Endothelial cell of umbilical vein (primary cell): ENCODE measurements around the gene CAT. TPM values are rescaled to one million over a fixed set of nuclear protein-coding genes. Genes with fewer than 3 reads are reported as not detected.
"Not testable (repeated sequence)": the region's sequence is repeated elsewhere in the genome, so short reads cannot be mapped to it uniquely, and the experiment has no call there.

ENCODE experiments used
- BruUV-seq: library from RNA; stranded (reverse); fragments of 400-500 nt; replicated peaks from 2 replicates; lab custom pipeline; 2021; lab: Mats Ljungman, UMichigan
- CTCF ChIA-PET: fragments of 300-600, 350-600 bp; sonication (Branson Sonifier 250); formaldehyde crosslinking; loops from one replicate; lab custom pipeline; 2021; ENCODE audit warnings: antibody characterized with exemption, inconsistent platforms; lab: Charles Lee
- POLR2A ChIA-PET: fragments of 300-600, 350-600 bp; sonication (Branson Sonifier 250); formaldehyde crosslinking; loops from one replicate; lab custom pipeline; 2021; ENCODE audit warnings: antibody characterized with exemption, inconsistent platforms; lab: Charles Lee
- DNase-seq: peaks from one replicate; pipeline ENCODE4 v3.0.0-alpha.2; 2011; ENCODE audit warnings: low read depth, low spot score
- FAIRE-seq: peaks from 2 replicates; lab custom pipeline; 2011; peaks lifted over from hg19 to GRCh38; lab: Jason Lieb, UNC
- H2AFZ ChIP-seq: 2 replicates; pipeline ENCODE4 v1.6.0; 2012; ENCODE audit warnings: low read depth, low read length, control low read depth, inconsistent platforms
- H3K27ac ChIP-seq: 2 replicates; pipeline ENCODE4 v1.5.1; 2011; ENCODE audit warnings: low read depth, mild to moderate bottlenecking, control low read depth, low read length, moderate library complexity; ENCODE audit not compliant: insufficient read depth
- H3K27me3 ChIP-seq, 2 experiments: 2 replicates each; pipeline versions ENCODE4 v1.6.0 to v1.6.1; 2011; ENCODE audit warnings: low read length in 2 of 2, mixed read lengths in 1 of 2; ENCODE audit not compliant: control insufficient read depth in 2 of 2, insufficient read depth in 2 of 2
- H3K36me3 ChIP-seq, 2 experiments: 2 replicates in 1 of 2; 3 replicates in 1 of 2; pipeline ENCODE4 v1.5.1; 2011; ENCODE audit warnings: low read length in 2 of 2, mild to moderate bottlenecking in 1 of 2, moderate library complexity in 1 of 2; ENCODE audit not compliant: control insufficient read depth in 2 of 2, insufficient read depth in 2 of 2; ENCODE audit errors: extremely low read depth in 1 of 2
- H3K4me1 ChIP-seq: 3 replicates; pipeline ENCODE4 v1.5.1; 2011; ENCODE audit warnings: mild to moderate bottlenecking, low read length; ENCODE audit not compliant: control insufficient read depth, insufficient read depth; ENCODE audit errors: extremely low read depth
- H3K4me2 ChIP-seq: 2 replicates; pipeline ENCODE4 v1.6.1; 2011; ENCODE audit warnings: low read length, control low read depth, mixed read lengths; ENCODE audit not compliant: insufficient read depth
- H3K4me3 ChIP-seq, 3 experiments: fragments of 200-600 bp in 1 of 3; sonication (generic), shearing (Covaris generic) in 1 of 3; replicated peaks in 1 of 3; 2 replicates each; pipeline ENCODE4 v1.5.1; 2011 to 2016; ENCODE audit warnings: control low read depth in 3 of 3, low read length in 3 of 3, mild to moderate bottlenecking in 2 of 3, inconsistent platforms in 1 of 3, low read depth in 1 of 3, moderate library complexity in 1 of 3; ENCODE audit not compliant: insufficient read depth in 1 of 3
- H3K79me2 ChIP-seq: 2 replicates; pipeline ENCODE4 v1.6.0; 2012; ENCODE audit warnings: low read length, inconsistent platforms; ENCODE audit not compliant: control insufficient read depth, insufficient read depth
- H3K9ac ChIP-seq: replicated peaks from 2 replicates; pipeline ENCODE3; 2011; ENCODE audit warnings: low read length, control low read depth; ENCODE audit not compliant: insufficient read depth; ENCODE audit errors: extremely low read depth
- H3K9me1 ChIP-seq: replicated peaks from 3 replicates; pipeline ENCODE4 v1.6.0; 2011; ENCODE audit warnings: mild to moderate bottlenecking, low read length; ENCODE audit not compliant: control insufficient read depth, insufficient read depth; ENCODE audit errors: extremely low read depth
- H3K9me3 ChIP-seq: replicated peaks from 2 replicates; pipeline ENCODE4 v1.5.1; 2012; ENCODE audit warnings: low read length, inconsistent platforms; ENCODE audit not compliant: control insufficient read depth, insufficient read depth
- H4K20me1 ChIP-seq: replicated peaks from 2 replicates; pipeline ENCODE3; 2011; ENCODE audit warnings: mild to moderate bottlenecking, low read length; ENCODE audit not compliant: control insufficient read depth, insufficient read depth; ENCODE audit errors: extremely low read depth
- EZH2 ChIP-seq: IDR thresholded peaks from 2 replicates; pipeline ENCODE4 v1.6.1; 2012; ENCODE audit warnings: borderline replicate concordance, low read depth, mild to moderate bottlenecking, moderate library complexity, low read length, inconsistent platforms; ENCODE audit not compliant: severe bottlenecking
- FOS ChIP-seq: IDR thresholded peaks from 2 replicates; pipeline ENCODE4 v1.6.1; 2011; ENCODE audit warnings: mild to moderate bottlenecking, low read length, moderate library complexity, borderline replicate concordance; ENCODE audit not compliant: insufficient read depth
- GATA2 ChIP-seq: IDR thresholded peaks from 2 replicates; pipeline ENCODE4 v1.7.0; 2011; ENCODE audit warnings: low read depth, mild to moderate bottlenecking, moderate library complexity, mixed read lengths, low read length; ENCODE audit not compliant: insufficient read length, insufficient read depth
- JUN ChIP-seq: IDR thresholded peaks from 2 replicates; pipeline ENCODE4 v1.6.1; 2011; ENCODE audit warnings: borderline replicate concordance, low read depth; ENCODE audit not compliant: insufficient read length, insufficient read depth
- MYC ChIP-seq: IDR thresholded peaks from one replicate; pipeline ENCODE4 v1.6.1; 2011; ENCODE audit warnings: mild to moderate bottlenecking, low read depth, low read length
- POLR2A ChIP-seq: IDR thresholded peaks from 2 replicates; pipeline ENCODE4 v1.6.1; 2012; ENCODE audit warnings: low read depth, mild to moderate bottlenecking, control low read depth, low read length
- POLR2AphosphoS5 ChIP-seq: IDR thresholded peaks from 2 replicates; pipeline ENCODE4 v1.6.1; 2012; ENCODE audit warnings: low read depth, mild to moderate bottlenecking, control low read depth, low read length, moderate library complexity; ENCODE audit not compliant: insufficient read depth
- dilution Hi-C: fragments of 300-500 bp; cut with MboI; formaldehyde crosslinking; loops from one replicate; pipeline ENCODE4 v1.15.0; 2019; ENCODE audit warnings: low sequenced_read_pairs; ENCODE audit not compliant: extremely low pct_ligation_motif_present
- intact Hi-C: fragments of 100-400 bp; cut with micrococcal nuclease; formaldehyde crosslinking; loops from one replicate; pipeline ENCODE4 v1.10.0; 2022
- polyA plus RNA-seq, 4 experiments: library from polyadenylated mRNA; depleted of rRNA in 3 of 4; stranded (reverse) in 3 of 4; unstranded in 1 of 4; fragments of >200 nt; gene quantifications; 2 replicates each; pipeline versions ENCODE4 v1.2.1 to v1.2.3, GENCODE V29; 2011 to 2012; ENCODE audit warnings: missing spikeins in 1 of 4
- total RNA-seq: library from RNA; stranded (reverse); gene quantifications from 2 replicates; pipeline ENCODE4 v1.2.3, GENCODE V29; 2021
- TF ChIP-seq, protein P1 (sequence below), 2 donors: IDR thresholded peaks; 1 replicate in 1 of 2; 2 replicates in 1 of 2; pipeline ENCODE4 v1.5.1; 2011; ENCODE audit warnings: low read length in 2 of 2, mild to moderate bottlenecking in 2 of 2, moderate library complexity in 2 of 2, control low read depth in 1 of 2, inconsistent platforms in 1 of 2, low read depth in 1 of 2; ENCODE audit not compliant: insufficient read depth in 1 of 2; ENCODE audit errors: extremely low read depth in 1 of 2
- TF ChIP-seq, protein P2 (sequence below): IDR thresholded peaks from 2 replicates; pipeline ENCODE4 v1.6.1; 2011; ENCODE audit not compliant: insufficient read depth, insufficient read length

CAT gene
- total and polyA plus RNA-seq, 2 donors (not counting 3 experiments of a cell fraction or from before 2014, with no cell fraction given): 32.7 to 50.5 TPM

- dilution Hi-C loops: no loop called here
- CTCF ChIA-PET: no interaction called here
- Histone ChIP-seq H2AFZ (no peak overlapping the region), H3K36me3 (no peaks in the 10 kb centered on the region), H3K4me2 (no peak overlapping the region), H3K79me2 (no peaks in the 10 kb centered on the region), H3K27me3 (peaks cover 8 to 16% of the 10 kb centered on the region in 2 experiments), H3K4me3 (no peak overlapping the region), H3K9ac (no peak overlapping the region), H3K27ac (no peak overlapping the region), H3K4me1 (no peaks in the 10 kb centered on the region), H3K9me3 (no peaks in the 10 kb centered on the region), H3K9me1 (no peaks in the 10 kb centered on the region), H4K20me1 (no peaks in the 10 kb centered on the region)
- intact Hi-C loops: no loop called here
- no peak for TF ChIP-seq GATA2
- TF ChIP-seq FOS: no peak
- no peak for TF ChIP-seq POLR2AphosphoS5
- no peak for TF ChIP-seq POLR2A
- no peak for TF ChIP-seq JUN
- TF ChIP-seq, protein P1, sequence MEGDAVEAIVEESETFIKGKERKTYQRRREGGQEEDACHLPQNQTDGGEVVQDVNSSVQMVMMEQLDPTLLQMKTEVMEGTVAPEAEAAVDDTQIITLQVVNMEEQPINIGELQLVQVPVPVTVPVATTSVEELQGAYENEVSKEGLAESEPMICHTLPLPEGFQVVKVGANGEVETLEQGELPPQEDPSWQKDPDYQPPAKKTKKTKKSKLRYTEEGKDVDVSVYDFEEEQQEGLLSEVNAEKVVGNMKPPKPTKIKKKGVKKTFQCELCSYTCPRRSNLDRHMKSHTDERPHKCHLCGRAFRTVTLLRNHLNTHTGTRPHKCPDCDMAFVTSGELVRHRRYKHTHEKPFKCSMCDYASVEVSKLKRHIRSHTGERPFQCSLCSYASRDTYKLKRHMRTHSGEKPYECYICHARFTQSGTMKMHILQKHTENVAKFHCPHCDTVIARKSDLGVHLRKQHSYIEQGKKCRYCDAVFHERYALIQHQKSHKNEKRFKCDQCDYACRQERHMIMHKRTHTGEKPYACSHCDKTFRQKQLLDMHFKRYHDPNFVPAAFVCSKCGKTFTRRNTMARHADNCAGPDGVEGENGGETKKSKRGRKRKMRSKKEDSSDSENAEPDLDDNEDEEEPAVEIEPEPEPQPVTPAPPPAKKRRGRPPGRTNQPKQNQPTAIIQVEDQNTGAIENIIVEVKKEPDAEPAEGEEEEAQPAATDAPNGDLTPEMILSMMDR (IDR thresholded peaks at IDR 0.05; ENCODE audit: extremely low read depth in 1 of 2, insufficient read depth in 1 of 2, low read depth in 1 of 2, low read length in 2 of 2): no peak
- TF ChIP-seq, protein P2, sequence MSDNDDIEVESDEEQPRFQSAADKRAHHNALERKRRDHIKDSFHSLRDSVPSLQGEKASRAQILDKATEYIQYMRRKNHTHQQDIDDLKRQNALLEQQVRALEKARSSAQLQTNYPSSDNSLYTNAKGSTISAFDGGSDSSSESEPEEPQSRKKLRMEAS: no peak
- no peak for TF ChIP-seq MYC
- TF ChIP-seq EZH2: no peak
- no TSS peak for BruUV-seq
- DNase-seq: no peak
- POLR2A ChIA-PET: no interaction called here
- FAIRE-seq: no peak
Measured at GRCh38 chr11:34423300-34423699, 15.4 kb upstream of the CAT start.

DNA sequence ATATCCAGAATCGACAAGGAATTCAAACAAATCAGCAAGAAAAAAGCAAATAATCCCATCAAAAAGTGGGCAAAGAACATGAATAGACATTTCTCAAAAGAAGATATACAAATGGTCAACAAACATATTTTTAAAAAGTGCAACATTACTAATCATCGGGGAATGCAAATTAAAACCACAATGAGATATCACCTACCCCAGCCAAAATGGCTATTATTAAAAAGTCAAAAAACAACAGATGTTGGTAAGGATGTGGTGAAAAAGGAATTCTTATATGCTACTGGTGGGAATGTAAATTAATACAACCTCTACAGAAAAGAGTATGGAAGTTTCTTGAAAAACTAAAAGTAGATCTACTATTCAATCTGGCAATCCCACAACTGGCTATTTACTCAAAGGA is 13.9 kb upstream of the CAT start:
- H3K9me3 ChIP-seq, FAIRE-seq, H3K4me3 ChIP-seq, H3K27ac ChIP-seq, BruUV-seq, POLR2A ChIA-PET, H3K4me1 ChIP-seq, intact Hi-C loops, H3K4me2 ChIP-seq, DNase-seq, H4K20me1 ChIP-seq, H3K9ac ChIP-seq, H3K36me3 ChIP-seq, CTCF ChIA-PET, dilution Hi-C loops, H3K9me1 ChIP-seq, H3K79me2 ChIP-seq, H2AFZ ChIP-seq: not testable (repeated sequence)
- peaks cover 8 to 17% of the 10 kb centered on the region in 2 experiments for H3K27me3 ChIP-seq
